GM21515 (cell line): ENCODE measurements around the gene HECTD2.
"Not testable (repeated sequence)": the region's sequence is repeated elsewhere in the genome, so short reads cannot be mapped to it uniquely, and the experiment has no call there.

Source experiments
- ATAC-seq: cut with Tn5 transposase; IDR thresholded peaks from one replicate; pipeline ENCODE4 v1.9.1; 2021; ENCODE audit not compliant: unreplicated experiment

The HECTD2 gene

GRCh38 chr10:91412354-91413087 lies 2.4 kb downstream of the HECTD2 start:
- ATAC-seq, result no peak

- ATAC-seq, result no peak
Observed at GRCh38 chr10:91415816-91416215, 5.7 kb downstream of the HECTD2 start.

GRCh38 chr10:91416339-91416855 lies 6.3 kb downstream of the HECTD2 start:
- no peak for ATAC-seq

GRCh38 chr10:91418416-91418815 lies 8.3 kb downstream of the HECTD2 start:
- no peak for ATAC-seq

- no peak for ATAC-seq
Observed at GRCh38 chr10:91420868-91421267, 10.7 kb downstream of the HECTD2 start.

GRCh38 chr10:91422915-91423314 lies 12.8 kb downstream of the HECTD2 start:
- ATAC-seq, result no peak

GRCh38 chr10:91424016-91424415 lies 13.9 kb downstream of the HECTD2 start:
- ATAC-seq, result no peak

- ATAC-seq, result no peak
Observed at GRCh38 chr10:91432175-91432574, 22.0 kb downstream of the HECTD2 start.

GRCh38 chr10:91433620-91434019 lies 23.5 kb downstream of the HECTD2 start:
- ATAC-seq, result no peak

- no peak for ATAC-seq
Observed at GRCh38 chr10:91434041-91434440, 23.9 kb downstream of the HECTD2 start.

- no peak for ATAC-seq
Observed at GRCh38 chr10:91435241-91435640, 25.1 kb downstream of the HECTD2 start.

GRCh38 chr10:91438228-91438627 lies 28.1 kb downstream of the HECTD2 start:
- ATAC-seq, result not testable (repeated sequence)

GRCh38 chr10:91444211-91445182 lies 34.4 kb downstream of the HECTD2 start:
- ATAC-seq, result no peak

- ATAC-seq, result no peak
Observed at GRCh38 chr10:91452063-91452462, 41.9 kb downstream of the HECTD2 start.

GRCh38 chr10:91453535-91453934 lies 43.4 kb downstream of the HECTD2 start:
- no peak for ATAC-seq

- ATAC-seq, result not testable (repeated sequence)
Observed at GRCh38 chr10:91455135-91455534, 45.0 kb downstream of the HECTD2 start.

GRCh38 chr10:91460681-91461080 lies 50.5 kb downstream of the HECTD2 start:
- ATAC-seq, result no peak

- no peak for ATAC-seq
Observed at GRCh38 chr10:91462423-91462822, 52.3 kb downstream of the HECTD2 start.

- ATAC-seq, result no peak
Observed at GRCh38 chr10:91464500-91464899, 54.4 kb downstream of the HECTD2 start.

GRCh38 chr10:91465261-91465660 lies 55.1 kb downstream of the HECTD2 start:
- no peak for ATAC-seq

- no peak for ATAC-seq
Observed at GRCh38 chr10:91467114-91467513, 57.0 kb downstream of the HECTD2 start.

- ATAC-seq, result no peak
Observed at GRCh38 chr10:91471602-91472001, 61.5 kb downstream of the HECTD2 start.
